DMS114 treated with DMSO at 0.1 percent for 48 hours (cell line): Measurements from ENCODE around the gene GREB1L.
"Not testable (repeated sequence)": the region's sequence is repeated elsewhere in the genome, so short reads cannot be mapped to it uniquely, and the experiment has no call there.

ENCODE experiments used
- DNase-seq: peaks from one replicate; lab custom pipeline; 2025; ENCODE audit not compliant: unreplicated experiment; lab: John Stamatoyannopoulos, UW

GREB1L gene

DNA sequence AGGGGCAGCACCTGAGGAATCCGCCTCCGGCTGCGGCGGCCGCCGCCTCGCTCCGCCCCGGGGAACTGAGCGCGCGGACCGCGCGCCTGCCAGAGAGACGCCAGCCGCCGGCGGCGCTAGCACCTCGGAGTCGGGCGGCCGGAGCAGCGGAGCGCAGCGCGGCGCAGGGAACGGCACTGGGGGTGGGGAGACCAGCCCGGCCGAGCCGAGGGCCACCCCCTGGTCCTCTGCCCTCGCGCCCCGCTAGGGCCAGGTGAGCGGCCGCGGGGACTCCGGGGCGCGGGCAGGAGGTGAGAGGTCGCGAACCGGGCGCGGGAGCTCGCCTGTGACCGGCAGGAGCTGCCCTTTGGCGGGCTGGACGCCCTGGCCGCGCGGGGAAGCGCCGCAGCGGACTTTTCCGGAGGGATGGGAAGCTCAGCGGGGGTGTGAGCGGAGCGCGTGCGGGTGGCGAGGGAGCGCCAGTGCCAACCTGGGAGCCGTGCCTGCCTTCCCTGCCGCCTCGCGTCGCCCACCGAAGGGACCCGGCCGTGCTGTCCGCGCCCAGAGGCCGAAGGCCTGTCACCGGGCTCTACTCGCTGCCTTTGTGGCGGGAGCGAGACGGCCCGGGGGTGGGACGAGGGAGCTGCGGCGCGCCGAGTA lies at the start of gene GREB1L:
TSS of gene GREB1L (plus strand) at position 92 of the 639 bp plus-strand sequence. CDS start 141,287 bp downstream, outside the sequence.
- DNase-seq: peak; percentile 10

DNA sequence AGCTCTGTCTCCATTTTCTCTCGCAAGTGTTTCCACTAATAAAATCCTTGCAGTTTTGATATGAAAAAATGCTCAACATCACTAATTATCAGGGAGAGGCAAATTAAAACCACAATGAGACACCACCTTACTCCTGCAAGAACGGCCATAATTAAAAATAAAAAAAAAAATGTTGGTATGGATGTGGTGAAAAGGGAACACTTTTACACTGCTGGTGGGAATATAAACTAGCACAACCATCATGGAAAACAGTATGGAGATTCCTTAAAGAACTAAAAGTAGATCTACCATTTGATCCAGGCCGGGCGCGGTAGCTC lies 49.8 kb upstream of the GREB1L start:
- no peak for DNase-seq

DNA sequence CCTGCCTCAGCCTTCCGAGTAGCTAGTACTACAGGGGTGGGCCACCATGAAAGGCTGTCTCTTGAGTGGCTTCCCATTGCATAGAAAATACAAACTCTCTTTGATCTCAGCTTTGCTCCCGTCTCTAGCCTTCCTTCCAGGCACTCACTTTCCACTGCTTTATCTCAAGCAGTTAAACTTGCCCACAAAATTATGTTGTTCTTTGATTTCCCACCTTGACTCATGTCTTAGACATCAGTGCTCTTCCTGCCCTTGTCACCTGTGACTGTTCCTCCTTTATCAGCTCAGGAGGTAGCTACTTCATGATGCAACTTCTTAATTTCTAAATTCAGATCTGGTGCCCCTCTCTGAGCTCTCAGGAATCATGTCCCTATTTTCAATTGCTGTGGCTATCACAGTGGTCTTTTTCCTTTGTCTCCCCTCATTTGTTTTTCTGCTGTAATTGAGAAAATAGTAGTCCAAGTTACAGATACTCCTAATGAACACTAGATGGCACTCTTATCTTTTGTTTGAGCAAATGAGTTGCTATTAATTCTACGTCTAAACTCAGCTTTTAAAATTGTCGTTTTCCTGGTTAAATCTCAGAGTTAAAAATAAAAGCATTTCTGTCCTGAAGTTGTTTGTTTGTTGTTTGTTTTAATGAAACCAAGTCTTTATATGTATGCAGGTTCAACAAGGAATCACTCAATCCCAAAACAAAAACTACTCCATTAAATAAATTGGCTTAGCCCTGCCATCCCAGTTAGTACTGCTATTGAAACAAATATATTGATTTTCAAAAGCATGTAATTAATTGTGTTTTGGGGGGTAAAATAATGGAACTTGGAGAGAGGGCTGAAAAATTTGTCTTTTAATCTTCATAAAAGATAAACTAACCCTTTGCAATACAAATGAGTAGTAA lies 46.9 kb upstream of the GREB1L start:
- DNase-seq: peak; percentile 49

DNA sequence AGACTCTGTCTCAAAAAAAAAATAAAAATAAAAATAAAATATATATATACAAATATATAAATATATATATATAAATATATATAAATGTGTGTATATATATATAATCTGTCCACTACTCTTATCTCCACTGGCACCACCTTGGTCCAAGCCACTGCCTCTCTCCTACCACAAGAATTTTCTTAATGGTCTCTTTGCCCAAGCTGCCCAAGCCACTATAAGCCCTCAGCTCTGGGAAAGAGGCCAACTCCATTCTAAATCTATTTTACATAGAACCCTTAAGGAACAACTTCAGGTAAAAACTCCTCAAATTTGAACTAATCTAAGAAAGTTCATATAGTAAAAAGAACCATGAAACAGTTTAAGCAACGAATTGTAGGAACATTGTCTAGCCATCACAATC lies 45.6 kb upstream of the GREB1L start:
- no peak for DNase-seq

DNA sequence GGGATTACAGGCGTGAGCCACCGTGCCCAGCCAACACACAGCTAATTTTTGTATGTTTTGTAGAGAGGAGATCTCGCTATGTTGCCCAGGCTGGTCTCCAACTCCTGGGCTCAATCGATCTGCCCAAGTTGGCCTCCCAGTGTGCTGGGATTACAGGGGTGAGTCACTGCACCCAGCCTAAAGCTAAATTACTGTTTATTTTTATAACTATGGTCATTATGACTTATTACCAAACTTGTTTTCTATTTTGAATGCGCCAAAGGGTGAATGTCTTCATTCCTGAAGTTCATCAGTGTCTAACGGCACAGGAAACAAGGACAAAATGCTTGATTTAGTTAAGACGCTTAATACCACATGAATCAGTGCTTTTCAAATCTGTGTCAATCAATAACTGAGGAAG lies 38.9 kb upstream of the GREB1L start:
- DNase-seq: no peak

DNA sequence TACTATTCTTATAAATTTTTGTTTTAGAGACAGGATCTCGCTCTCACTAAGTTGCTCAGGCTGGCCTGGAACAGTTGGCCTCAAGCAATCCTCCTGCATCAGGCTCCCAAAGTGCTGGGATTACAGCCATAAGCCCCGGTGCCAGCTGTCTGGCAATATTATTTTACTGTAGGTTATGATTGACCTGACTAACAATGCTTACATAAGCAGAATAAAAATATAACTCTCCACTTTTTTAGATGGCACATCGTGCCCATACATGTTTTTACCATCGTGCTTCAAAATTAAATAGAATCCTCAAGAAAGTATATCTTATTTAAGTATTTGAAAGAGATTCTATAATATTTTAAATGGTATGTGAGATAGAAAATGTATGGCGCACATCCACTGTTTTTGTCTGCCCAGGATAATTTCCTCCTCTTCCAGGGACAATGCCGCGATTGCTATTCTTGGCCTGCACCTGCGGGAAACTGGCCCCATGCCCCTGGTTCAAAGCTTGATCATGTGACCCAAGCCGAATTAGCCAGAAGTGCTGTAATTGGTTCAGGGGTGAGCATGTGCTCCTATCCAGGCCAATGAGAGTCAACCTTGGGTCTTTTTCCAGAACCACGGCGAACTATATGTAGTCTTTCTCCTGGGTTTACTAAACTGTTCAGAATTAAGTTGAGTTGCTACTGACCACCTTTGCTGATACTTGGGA lies 38.3 kb upstream of the GREB1L start:
- DNase-seq: no peak

DNA sequence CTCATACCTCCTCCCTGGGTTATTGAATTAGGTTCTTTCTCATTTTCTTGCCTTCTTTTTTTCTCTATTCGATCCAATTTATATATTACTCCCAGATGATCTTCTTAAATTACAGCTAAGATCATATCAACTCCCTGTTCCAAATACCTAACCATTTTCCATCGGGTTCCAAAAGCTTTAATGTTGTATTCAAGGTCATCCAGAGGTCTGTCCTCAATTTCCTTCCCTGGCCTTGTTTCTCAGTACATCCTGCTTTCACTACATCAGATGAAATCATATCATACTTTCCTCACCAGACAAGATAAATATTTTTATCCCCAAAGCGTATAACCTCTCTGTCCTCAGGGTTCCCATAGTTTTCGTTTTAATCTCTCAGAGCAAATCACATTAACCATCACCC lies 36.3 kb upstream of the GREB1L start:
- no peak for DNase-seq

DNA sequence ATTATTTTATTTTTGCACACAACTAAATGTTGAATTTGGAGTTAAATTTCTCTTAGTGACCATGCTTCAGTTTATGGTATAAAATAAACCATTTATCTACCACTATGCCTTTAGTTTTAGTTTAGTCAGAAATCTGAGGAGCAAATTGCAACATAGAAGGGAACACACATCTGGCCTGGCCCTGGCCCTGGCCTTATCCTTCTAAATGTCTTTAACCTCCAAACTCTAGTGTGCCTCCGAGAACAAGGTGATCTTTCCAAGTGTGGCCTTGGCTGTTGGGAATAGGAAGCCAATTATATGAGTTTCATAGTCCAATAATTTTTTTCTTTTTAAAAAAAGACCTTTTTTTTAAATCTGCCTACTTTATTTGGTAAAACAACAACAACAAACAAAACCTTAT lies 31.8 kb upstream of the GREB1L start:
- DNase-seq: no peak

DNA sequence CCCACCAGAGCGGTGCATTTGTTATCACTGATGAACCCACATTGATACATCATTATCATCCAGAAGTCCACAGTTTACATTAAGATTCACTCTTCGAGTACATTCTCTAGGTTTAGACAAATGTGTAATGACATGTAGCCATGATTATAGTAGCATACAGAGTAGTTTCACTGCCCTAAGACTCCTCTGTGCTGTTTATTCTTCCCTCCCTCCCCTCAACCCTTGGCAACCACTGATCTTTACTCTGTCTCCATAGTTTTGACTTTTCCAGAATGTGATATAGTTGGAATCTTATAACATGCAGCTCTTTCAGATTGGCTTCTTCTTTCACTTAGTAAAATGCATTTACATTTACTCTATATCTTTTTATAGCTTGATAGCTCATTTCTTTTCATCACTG lies 31.2 kb upstream of the GREB1L start:
- no peak for DNase-seq

DNA sequence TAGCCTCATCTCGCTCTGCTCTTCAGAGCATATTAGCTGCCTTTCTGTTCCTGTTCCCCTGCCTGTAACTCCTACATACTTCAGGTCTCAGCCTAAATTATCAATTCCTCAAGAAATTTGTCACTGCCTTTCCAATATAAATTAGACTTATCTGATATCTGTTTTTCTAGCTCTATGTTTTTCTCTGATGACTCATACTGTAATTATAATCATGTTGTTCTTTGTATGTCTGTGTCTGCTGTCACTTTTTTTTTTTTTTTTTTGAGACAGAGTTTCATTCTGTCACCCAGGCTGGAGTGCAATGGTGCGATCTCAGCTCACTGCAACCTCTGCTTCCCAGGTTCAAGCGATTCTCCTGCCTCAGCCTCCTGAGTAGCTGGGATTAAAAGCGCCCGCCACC lies 27.6 kb upstream of the GREB1L start:
- DNase-seq: not testable (repeated sequence)

DNA sequence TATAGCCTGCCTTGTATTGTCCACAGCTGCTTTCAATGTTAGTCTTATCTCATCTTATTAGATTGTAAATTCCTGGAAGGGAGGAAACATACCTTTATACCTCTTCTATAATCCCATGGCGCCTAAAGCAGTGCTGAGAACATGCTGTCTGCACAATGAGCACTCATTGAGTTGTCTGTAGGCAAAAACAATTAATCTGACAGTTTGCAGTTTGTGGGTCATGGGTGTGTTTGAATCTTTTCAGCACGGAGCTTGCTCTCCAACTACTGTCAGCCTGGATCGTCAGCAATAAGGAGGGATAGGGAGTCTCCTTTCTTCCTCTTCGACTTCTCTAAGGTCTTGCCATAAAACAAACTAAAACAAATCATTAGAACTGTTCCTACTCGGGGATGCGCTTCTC lies 26.5 kb upstream of the GREB1L start:
- DNase-seq: no peak

DNA sequence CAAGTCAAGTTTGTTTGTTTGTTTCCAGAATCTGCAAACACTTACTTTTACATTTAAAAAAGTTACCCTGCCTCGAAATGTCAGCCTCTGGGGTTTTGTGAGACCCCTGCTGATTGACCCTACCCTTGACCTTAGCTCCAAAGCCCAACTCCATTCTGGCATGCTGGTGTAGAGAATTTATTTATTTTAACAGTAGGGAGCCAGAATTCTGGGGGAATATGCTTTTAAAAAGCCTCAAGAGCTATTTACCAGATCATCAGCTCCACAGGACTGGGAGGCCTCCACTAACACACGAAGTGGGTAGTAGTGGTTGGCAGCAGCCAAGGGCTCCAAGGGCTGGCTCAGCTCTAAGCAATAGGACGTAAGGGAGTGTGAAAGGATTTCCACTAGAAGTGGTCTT lies 23.2 kb upstream of the GREB1L start:
- no peak for DNase-seq

DNA sequence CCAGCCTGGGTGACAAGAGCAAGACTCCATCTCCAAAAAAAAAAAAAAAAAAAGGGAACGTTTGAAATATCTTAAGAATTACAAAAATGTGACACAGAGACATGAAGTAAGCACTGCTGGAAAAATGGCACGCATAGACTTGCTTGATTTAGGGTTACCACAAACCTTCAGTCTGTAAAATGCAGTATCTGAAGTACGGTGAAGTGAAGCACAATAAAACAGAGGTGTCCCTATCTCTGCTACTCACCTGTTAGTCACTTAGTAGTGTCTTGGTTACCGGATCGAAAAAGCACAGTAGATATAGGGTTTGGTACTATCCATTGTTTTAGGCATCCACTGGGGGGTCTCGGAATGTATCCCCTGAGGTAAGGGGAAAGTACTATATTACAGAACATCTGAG lies 11.6 kb upstream of the GREB1L start:
- DNase-seq: no peak

DNA sequence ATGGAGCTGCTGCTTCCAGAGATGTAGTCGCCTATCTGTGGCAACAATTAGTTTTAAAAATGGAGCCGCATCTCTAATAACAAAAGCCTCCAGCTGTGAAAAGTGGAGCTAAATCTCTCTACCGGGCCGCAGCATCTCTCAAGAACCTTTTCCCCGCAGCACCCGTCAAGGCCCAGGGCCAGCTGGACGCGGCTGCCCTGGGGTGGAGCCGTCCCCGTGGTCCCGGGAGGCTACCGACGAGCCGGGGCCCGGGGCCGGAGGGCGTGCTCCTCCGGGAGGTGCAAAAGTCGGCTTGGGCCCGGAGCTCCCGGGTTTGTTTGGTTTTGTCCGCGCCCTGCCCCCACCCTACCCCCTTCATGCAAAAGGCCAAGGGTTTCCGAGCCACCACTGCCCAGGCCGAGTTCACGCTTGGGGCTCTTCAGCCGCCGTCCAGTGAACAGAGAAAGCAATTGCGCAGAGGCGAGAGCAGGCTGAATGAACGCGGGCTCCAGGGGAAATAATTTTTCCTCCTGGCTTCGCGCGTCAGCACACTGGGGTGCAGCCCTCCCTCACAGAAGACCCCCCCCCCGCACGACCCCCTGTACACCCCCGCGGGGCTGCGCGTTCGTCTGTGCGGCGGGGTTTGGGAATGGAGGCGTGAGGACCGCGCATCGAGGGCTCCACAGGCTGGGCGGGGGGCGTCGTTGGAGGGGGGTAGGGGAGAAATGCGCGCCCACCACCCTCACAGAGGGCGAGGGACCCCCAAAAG lies 557 bp upstream of the GREB1L start:
- DNase-seq: no peak

DNA sequence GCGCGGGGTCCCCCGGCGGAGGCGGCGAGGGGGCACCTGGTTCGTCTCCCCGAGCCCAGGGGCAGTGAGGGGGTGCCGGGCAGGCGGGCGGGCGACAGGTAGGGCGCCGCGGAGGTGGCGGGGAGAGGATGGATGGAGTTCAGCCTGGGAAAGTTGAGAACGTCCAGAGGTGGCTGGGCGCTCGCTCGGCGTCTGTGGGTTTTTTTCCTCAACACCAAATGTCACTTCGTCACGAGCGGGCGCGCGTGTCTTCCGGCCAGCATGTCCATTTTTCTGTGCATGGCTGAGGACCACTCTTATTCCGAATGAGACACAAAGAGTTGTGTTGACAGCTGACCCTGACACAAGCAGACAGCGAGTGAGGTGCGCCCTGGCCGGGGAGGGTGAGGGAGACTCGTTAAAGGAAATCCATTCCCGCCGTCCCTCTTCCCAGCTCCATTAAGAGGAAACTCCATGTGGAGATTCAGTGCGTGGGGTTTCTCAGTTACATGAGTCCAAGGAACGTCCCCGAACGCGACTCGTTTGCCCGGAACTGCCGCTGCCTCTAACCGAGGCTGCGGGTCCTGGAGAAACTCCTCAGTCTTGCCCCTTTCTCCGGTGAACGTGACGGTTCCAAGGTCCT lies 859 bp downstream of the GREB1L start:
- no peak for DNase-seq

DNA sequence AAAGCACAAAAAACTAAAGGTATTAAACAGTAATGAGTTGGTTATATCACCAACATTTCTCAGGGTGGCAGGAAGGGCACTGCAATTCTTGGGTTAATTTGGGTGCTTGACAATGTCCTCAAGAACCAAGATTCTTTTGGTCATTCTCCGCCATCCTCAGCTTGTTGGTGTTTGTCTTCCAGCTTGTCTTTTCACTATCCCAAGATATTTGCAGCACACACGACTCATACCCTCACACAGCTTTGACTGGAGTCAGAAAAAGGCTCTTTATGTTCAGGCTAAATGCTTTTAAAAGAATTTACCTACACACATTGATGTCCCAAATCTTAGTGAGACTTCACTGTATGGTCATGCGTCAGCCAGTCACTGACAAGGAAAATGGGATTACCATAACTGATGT lies 12.5 kb downstream of the GREB1L start:
- no peak for DNase-seq

DNA sequence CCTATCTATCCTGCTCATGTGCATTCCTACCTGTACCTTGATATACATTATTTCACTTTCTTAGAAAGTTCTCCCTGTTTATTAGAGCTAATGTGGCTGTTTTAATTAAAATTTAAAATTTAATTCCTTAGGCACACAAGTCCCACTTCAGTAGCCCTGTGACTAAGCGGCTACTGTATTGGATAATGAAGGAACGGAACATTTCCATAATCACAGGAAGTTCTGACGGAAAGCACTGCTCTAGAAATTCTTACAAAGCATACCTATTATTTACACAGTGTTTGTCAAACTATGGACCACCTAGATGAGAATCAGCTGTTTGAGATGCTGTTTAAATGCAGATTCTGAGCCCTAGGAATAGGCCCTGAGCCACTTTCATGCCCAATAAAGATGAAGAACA lies 13.2 kb downstream of the GREB1L start:
- no peak for DNase-seq

DNA sequence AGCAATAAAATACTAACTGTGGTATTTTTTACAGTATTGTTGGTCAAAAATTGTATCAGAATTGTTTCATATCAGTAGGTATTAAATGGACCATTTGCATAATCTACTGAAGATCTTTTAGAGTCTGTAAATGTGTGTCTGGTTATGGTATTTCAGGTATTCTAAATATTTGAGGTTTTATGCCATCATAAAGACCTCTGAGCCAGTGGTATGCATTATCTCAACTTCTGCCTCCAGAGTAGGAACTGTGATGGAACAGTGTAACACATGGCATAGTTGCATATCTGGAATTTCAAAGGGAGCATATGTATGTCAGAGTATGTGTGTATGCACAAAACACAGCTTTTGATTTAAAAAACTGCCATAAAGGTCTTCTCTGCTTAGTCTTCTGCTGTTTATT lies 15.4 kb downstream of the GREB1L start:
- no peak for DNase-seq

DNA sequence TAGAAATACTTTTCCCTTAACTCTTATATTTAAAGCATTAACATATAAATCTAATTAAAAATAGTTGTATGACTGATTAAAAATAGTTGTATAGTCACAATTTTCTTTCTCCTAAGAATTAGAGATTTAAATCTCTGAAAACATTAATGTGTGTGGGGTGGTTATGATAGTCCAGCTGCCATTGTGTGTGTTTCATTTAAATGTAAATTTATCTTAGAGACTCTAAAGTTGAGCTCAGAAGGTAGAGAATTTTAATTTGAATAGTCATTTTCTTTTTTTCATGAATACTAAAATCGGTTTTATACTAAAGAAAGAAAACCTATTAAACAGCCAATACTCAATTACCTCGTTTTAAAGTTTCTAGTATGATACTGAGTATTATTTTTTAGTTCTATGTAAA lies 18.6 kb downstream of the GREB1L start:
- DNase-seq: no peak

DNA sequence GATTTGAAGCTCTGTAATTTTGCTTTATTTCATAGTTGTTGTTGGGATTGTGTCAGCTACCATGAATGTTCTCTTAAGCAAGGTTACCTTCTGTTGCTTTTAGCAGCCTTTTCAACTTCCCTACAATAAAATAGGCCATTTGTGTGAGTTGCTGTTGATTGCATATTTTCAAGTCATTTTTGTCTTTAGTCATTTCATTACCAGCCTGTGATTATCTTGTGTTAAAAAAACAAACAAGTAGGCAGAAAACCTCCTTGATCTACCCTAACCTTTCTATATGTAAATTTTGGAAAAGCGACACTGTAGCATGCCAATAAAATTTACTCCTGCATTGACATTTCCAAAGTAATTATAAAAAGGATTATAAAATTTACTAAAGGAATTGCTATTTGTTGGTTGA lies 19.3 kb downstream of the GREB1L start:
- no peak for DNase-seq

DNA sequence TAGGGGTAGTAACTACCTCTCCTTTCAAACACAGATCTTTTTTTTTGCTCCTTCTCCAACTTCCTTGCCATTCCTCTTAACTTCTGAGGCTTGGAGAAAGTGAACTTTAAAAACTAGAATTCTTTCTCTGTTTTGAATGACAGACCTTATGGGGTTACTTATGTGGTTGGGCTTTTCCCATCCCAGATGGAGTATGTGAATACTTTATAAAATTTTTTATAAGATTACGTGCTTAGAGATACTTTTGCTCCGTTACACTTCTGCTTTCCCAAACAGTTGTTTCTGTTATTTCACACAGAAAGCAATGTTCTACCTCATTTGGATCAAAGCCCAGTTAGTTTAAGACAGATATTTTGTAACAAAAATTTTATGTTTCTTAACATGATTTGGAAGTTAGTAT lies 20.2 kb downstream of the GREB1L start:
- no peak for DNase-seq
